ENCODE results near the gene CST4.

Gene CST4

DNA sequence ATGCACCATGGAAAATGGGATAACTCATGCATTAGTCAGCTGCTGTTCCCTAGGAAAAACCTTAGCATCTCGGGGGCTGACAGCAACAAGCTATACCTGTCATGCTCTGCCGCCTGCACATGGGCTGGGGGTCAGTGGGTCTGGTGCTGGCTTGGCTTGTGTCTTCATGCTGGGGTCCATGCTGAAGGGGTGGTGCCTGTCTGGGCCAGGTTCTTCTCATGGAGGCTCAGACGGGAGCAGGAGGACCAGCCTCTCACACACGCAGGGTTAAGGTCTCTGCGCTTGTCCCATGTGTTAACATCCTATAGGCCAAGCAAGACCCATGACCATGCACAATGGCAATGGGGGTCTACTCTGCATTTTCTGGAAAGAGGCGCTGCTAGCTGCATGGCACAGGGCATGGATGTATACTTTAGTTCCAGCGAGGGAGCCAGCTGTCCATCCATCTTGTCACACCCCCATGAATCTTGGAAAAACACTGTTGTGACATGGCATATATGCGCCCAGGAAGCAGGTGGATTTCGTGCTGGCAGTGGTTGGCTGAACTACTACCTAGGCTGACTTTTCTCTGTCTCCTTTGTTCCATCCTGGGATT is 26.5 kb downstream of the CST4 start (continued):
- no peak for TF ChIP-seq OVOL3 (tag by site-specific recombination; IDR thresholded peaks at IDR 0.05)
- TF ChIP-seq ZNF184 (tag by site-specific recombination; IDR thresholded peaks at IDR 0.05) = no peak

- CTCF ChIA-PET = interaction anchor here (2.4 kb wide), 1 partner anchor 8 kb away, joined by 8 read pairs; no protein-coding TSS in a partner anchor
- no peak for TF ChIP-seq ZNF248 (tag by site-specific recombination; IDR thresholded peaks at IDR 0.05)
- no peak for TF ChIP-seq ZNF626 (tag by site-specific recombination; IDR thresholded peaks at IDR 0.05)
- TF ChIP-seq ZNF660 (tag by site-specific recombination; IDR thresholded peaks at IDR 0.05) = no peak
- no peak for TF ChIP-seq MEIS1 (CRISPR knock-in tag; IDR thresholded peaks at IDR 0.05; ENCODE audit: borderline replicate concordance)
- no peak for TF ChIP-seq ZNF777 (tag by site-specific recombination; IDR thresholded peaks at IDR 0.05; ENCODE audit: borderline replicate concordance)
- no peak for TF ChIP-seq ZNF132 (tag by site-specific recombination; IDR thresholded peaks at IDR 0.05; ENCODE audit: borderline replicate concordance)
- TF ChIP-seq ZNF223 (tag by site-specific recombination; IDR thresholded peaks at IDR 0.05) = no peak
- TF ChIP-seq ZNF133 (tag by site-specific recombination; IDR thresholded peaks at IDR 0.05) = no peak
- TF ChIP-seq, protein P1, sequence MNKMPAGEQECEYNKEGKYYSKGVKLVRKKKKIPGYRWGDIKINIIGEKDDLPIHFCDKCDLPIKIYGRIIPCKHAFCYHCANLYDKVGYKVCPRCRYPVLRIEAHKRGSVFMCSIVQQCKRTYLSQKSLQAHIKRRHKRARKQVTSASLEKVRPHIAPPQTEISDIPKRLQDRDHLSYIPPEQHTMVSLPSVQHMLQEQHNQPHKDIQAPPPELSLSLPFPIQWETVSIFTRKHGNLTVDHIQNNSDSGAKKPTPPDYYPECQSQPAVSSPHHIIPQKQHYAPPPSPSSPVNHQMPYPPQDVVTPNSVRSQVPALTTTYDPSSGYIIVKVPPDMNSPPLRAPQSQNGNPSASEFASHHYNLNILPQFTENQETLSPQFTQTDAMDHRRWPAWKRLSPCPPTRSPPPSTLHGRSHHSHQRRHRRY (tag by site-specific recombination; IDR thresholded peaks at IDR 0.05) = no peak
Measured at GRCh38 chr20:23661002-23661429, 27.8 kb downstream of the CST4 start.

DNA sequence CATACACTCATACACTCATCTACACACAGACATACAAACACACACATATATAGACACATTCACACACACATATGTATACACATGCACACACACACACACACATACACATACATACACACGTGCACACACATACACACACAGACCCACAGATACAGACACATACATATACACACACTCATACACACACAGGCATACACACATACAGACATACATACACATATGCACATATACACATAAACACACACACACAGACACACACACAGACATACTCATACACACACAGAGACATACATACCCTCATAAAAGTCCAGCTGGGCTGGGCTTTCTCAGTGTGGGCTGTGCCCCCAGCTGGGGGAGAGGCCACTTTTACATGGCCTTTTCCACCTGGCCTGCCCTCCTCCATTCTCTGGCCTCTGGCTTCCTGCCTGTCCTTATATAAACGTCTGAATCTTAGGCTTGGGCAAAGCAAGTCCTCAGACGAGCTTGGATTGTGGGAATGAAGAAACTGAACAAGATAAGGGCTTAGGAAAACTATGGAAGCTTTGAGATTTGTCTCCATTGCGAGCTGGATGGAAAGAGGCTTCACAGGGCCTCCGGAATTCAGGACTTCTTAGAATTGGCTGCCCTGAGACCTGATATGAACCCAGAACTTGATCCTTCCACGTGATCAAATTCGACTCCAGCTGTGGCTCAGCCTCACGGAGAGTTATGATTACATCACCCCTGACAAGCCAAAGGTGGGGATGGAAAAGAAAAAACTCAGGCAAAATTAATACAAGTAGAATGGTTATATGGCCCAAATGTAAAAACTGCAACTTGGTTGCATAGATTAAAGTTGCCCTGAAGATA is 28.6 kb downstream of the CST4 start:
- peak overlapping the region; percentile 62 for H3K27ac ChIP-seq (ENCODE audit: extremely low read depth, low read depth, low read length)
- H3K36me3 ChIP-seq (ENCODE audit: control insufficient read depth in 2 of 2, insufficient read depth in 1 of 2, low read length in 2 of 2) = no peaks in the 10 kb centered on the region
- H3K4me1 ChIP-seq (ENCODE audit: control insufficient read depth, insufficient read depth, low read length) = no peaks in the 10 kb centered on the region
- POLR2A ChIA-PET = interaction anchor here (0.6 to 0.9 kb wide), 4 partner anchors 8 to 420 kb away, joined by 3 to 5 read pairs (median 4); no protein-coding TSS in a partner anchor
- CTCF ChIA-PET = interaction anchor here (0.7 to 2.4 kb wide), 3 partner anchors 8 to 242 kb away, joined by 3 to 8 read pairs (median 3); no protein-coding TSS in a partner anchor
- H3K4me3 ChIP-seq (ENCODE audit: low read depth, low read length) = no peak overlapping the region
- no peaks in the 10 kb centered on the region for H3K9me3 ChIP-seq (ENCODE audit: control insufficient read depth, insufficient read depth, low read depth, low read length)
- TF ChIP-seq, protein P2, sequence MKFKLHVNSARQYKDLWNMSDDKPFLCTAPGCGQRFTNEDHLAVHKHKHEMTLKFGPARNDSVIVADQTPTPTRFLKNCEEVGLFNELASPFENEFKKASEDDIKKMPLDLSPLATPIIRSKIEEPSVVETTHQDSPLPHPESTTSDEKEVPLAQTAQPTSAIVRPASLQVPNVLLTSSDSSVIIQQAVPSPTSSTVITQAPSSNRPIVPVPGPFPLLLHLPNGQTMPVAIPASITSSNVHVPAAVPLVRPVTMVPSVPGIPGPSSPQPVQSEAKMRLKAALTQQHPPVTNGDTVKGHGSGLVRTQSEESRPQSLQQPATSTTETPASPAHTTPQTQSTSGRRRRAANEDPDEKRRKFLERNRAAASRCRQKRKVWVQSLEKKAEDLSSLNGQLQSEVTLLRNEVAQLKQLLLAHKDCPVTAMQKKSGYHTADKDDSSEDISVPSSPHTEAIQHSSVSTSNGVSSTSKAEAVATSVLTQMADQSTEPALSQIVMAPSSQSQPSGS (tag by site-specific recombination; IDR thresholded peaks at IDR 0.05; ENCODE audit: low read depth) = peak; percentile 82
- TF ChIP-seq, protein P3, sequence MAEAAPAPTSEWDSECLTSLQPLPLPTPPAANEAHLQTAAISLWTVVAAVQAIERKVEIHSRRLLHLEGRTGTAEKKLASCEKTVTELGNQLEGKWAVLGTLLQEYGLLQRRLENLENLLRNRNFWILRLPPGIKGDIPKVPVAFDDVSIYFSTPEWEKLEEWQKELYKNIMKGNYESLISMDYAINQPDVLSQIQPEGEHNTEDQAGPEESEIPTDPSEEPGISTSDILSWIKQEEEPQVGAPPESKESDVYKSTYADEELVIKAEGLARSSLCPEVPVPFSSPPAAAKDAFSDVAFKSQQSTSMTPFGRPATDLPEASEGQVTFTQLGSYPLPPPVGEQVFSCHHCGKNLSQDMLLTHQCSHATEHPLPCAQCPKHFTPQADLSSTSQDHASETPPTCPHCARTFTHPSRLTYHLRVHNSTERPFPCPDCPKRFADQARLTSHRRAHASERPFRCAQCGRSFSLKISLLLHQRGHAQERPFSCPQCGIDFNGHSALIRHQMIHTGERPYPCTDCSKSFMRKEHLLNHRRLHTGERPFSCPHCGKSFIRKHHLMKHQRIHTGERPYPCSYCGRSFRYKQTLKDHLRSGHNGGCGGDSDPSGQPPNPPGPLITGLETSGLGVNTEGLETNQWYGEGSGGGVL (tag by site-specific recombination; IDR thresholded peaks at IDR 0.05) = 0 out of 2 replicates have a peak, but pooled peaks have one; percentile 13
- TF ChIP-seq ZNF335 (tag by site-specific recombination; conservative IDR thresholded peaks at IDR 0.05) = peak; percentile 60
- TF ChIP-seq, protein P1 (tag by site-specific recombination; IDR thresholded peaks at IDR 0.05) = 0 out of 2 replicates have a peak, but pooled peaks have one; percentile 42
- no peak for TF ChIP-seq SCRT1 (tag by site-specific recombination; IDR thresholded peaks at IDR 0.05; ENCODE audit: borderline replicate concordance)
- no peak; the same call in 1 of the 2 replicates for TF ChIP-seq ZBTB21 (tag by site-specific recombination; IDR thresholded peaks at IDR 0.05)
- TF ChIP-seq, protein P4, sequence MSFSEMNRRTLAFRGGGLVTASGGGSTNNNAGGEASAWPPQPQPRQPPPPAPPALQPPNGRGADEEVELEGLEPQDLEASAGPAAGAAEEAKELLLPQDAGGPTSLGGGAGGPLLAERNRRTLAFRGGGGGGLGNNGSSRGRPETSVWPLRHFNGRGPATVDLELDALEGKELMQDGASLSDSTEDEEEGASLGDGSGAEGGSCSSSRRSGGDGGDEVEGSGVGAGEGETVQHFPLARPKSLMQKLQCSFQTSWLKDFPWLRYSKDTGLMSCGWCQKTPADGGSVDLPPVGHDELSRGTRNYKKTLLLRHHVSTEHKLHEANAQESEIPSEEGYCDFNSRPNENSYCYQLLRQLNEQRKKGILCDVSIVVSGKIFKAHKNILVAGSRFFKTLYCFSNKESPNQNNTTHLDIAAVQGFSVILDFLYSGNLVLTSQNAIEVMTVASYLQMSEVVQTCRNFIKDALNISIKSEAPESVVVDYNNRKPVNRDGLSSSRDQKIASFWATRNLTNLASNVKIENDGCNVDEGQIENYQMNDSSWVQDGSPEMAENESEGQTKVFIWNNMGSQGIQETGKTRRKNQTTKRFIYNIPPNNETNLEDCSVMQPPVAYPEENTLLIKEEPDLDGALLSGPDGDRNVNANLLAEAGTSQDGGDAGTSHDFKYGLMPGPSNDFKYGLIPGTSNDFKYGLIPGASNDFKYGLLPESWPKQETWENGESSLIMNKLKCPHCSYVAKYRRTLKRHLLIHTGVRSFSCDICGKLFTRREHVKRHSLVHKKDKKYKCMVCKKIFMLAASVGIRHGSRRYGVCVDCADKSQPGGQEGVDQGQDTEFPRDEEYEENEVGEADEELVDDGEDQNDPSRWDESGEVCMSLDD (tag by site-specific recombination; IDR thresholded peaks at IDR 0.05) = no peak
- TF ChIP-seq ZNF239 (tag by site-specific recombination; IDR thresholded peaks at IDR 0.05) = peak; percentile 70; the same call in 1 of the 2 replicates
- 0 out of 2 replicates have a peak, but pooled peaks have one; percentile 8 for TF ChIP-seq ZFHX2 (tag by site-specific recombination; conservative IDR thresholded peaks at IDR 0.05)
- no peak for TF ChIP-seq ZNF24 (tag by site-specific recombination; IDR thresholded peaks at IDR 0.05)
- TF ChIP-seq ZNF654 (tag by site-specific recombination; IDR thresholded peaks at IDR 0.05; ENCODE audit: low read depth) = no peak
- no peak for TF ChIP-seq ZNF580 (tag by site-specific recombination; IDR thresholded peaks at IDR 0.05)

More at GRCh38 chr20:23661002-23661429, 27.8 kb downstream of the CST4 start:
- H3K36me3 ChIP-seq (ENCODE audit: control insufficient read depth in 2 of 2, insufficient read depth in 1 of 2, low read length in 2 of 2) = no peaks in the 10 kb centered on the region
- POLR2A ChIA-PET = interaction anchor here (0.6 to 0.9 kb wide), 3 partner anchors 7 to 421 kb away, joined by 3 to 5 read pairs (median 4); no protein-coding TSS in a partner anchor
- no peak overlapping the region for H3K4me3 ChIP-seq (ENCODE audit: low read depth, low read length)
- H3K4me1 ChIP-seq (ENCODE audit: control insufficient read depth, insufficient read depth, low read length) = no peaks in the 10 kb centered on the region
- no peak overlapping the region for H3K27ac ChIP-seq (ENCODE audit: extremely low read depth, low read depth, low read length)
- no peaks in the 10 kb centered on the region for H3K9me3 ChIP-seq (ENCODE audit: control insufficient read depth, insufficient read depth, low read depth, low read length)

All from HEK293 (cell line).